ENCODE results near the gene ZNF8.
"Not testable (repeated sequence)": the region's sequence is repeated elsewhere in the genome, so short reads cannot be mapped to it uniquely, and the experiment has no call there.

Gene ZNF8

GRCh38 chr19:58338336-58338735 lies 59.6 kb downstream of the ZNF8 start:
- DNase-seq: no peak

DNA sequence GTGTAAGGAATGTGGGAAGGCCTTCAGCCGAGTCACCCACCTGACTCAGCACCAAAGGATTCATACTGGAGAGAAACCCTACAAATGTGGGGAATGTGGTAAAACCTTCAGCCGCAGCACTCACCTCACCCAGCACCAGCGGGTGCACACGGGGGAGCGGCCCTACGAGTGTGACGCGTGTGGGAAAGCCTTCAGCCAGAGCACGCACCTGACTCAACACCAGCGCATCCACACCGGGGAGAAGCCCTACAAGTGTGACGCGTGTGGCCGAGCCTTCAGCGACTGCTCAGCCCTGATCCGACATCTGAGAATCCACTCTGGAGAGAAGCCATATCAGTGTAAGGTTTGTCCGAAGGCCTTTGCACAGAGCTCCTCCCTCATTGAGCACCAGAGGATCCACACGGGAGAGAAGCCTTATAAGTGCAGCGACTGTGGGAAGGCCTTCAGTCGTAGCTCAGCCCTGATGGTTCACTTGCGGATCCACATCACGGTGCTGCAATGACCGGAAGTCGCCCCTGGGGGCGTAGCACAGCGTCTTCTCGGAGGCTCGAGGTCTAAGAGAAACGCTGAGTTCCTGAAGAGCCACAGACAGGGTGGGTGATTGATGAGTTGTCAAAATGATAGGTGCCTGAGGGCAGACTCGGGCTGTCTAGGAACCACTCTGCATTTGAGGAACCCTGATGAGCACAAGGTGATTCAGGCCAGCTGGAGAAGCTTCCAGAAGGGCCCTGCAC lies 60.2 kb downstream of the ZNF8 start:
- DNase-seq: no peak

- no peak for DNase-seq
Measured at GRCh38 chr19:58345558-58345957, 66.8 kb downstream of the ZNF8 start.

- DNase-seq: peak; percentile 59
Measured at GRCh38 chr19:58346961-58347929, 68.5 kb downstream of the ZNF8 start.

DNA sequence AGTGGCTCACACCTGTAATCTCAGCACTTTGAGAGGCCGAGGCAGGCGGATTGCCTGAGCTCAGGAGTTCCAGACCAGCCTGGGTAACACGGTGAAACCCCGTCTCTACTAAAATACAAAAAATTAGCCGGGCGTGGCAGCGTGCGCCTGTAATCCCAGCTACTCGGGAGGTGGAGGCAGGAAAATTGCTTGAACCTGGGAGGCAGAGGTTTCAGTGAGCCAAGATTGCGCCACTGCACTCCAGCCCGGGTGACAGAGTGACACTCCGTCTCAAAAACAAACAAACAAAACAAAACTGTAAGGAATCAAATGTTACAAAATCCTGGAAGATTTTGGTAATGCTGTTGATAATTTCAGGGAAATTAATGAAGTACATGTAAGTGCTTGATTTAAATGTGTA lies 69.3 kb downstream of the ZNF8 start:
- not testable (repeated sequence) for DNase-seq

GRCh38 chr19:58349590-58349989 lies 70.8 kb downstream of the ZNF8 start:
- no peak for DNase-seq

- no peak for DNase-seq
Measured at GRCh38 chr19:58350001-58350861, 71.5 kb downstream of the ZNF8 start.

DNA sequence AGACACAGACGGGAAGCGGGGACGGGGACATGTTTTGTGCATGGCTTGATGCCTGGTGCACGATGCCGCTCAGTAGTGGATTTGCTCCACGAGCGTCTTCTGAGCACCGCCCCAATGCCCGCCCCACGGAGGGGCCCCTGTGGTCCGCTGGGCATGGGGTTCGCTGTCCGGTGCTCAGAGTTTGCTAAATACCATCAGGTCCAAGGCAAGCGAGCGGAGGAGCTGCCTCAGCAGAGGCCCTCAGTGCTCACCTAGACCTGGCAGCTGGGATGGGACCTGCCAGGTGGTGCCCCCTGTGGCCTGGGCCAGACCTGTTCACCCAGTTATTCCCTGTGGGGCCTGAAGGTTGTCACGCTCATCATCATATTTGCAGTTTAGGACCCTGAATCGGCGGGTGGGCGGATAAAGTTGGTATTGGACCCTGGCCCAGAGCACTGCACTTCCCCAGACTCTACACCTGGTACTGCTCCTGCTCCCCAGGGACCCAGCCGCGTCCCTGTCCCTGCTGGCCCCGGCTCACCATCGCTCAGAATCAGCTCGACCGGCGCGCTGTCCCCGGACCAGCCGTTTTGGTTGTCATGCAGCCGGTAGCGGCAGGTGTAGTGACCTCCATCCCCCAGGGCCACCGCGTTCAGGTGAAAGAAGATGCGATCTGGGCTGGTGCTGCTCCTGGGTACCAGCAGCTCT lies 72.3 kb downstream of the ZNF8 start:
- no peak for DNase-seq

- DNase-seq: no peak
Measured at GRCh38 chr19:58351558-58351878, 72.8 kb downstream of the ZNF8 start.

GRCh38 chr19:58351990-58352755 lies 73.4 kb downstream of the ZNF8 start:
- DNase-seq: no peak

All from activated gamma-delta T cell treated with Interleukin-2 at 50 U/mL for 16 hours (primary cell).